Heart left ventricle (tissue), 16 donors: ENCODE results near the gene AQP2. TPM values are rescaled to one million over a fixed set of nuclear protein-coding genes. Genes with fewer than 3 reads are reported as not detected.

ENCODE experiments used
- ATAC-seq, 4 donors: fragments of 200-7000 bp; cut with Tn5 transposase; one replicate each; pipeline ENCODE4 v1.9.1; 2020 to 2022; ENCODE audit warnings: moderate library complexity in 4 of 4, mild to moderate bottlenecking in 3 of 4, moderate number of reproducible peaks in 1 of 4
- DNase-seq, 5 donors: peaks; one replicate each; pipeline ENCODE4 v3.0.0-alpha.2; 2020
- H3K27ac ChIP-seq, 12 donors: fragments of 200-600 bp; sonication (generic) in 4 of 12; one replicate each; pipeline versions ENCODE4 v1.5.0 to v1.8.0; 2016 to 2022; ENCODE audit warnings: mild to moderate bottlenecking in 2 of 12
- H3K27me3 ChIP-seq, 9 donors: fragments of 200-600 bp; sonication (generic) in 2 of 9; one replicate each; pipeline versions ENCODE4 v1.5.1 to v1.8.0; 2016 to 2022; ENCODE audit warnings: mild to moderate bottlenecking in 3 of 9
- H3K36me3 ChIP-seq, 9 donors: fragments of 200-600 bp; sonication (generic) in 2 of 9; one replicate each; pipeline versions ENCODE4 v1.5.0 to v1.8.0; 2018 to 2022; ENCODE audit warnings: mild to moderate bottlenecking in 2 of 9
- H3K4me1 ChIP-seq, 12 donors: fragments of 200-600 bp; sonication (generic) in 4 of 12; one replicate each; pipeline versions ENCODE4 v1.5.0 to v1.8.0; 2016 to 2022; ENCODE audit warnings: mild to moderate bottlenecking in 3 of 12
- H3K4me3 ChIP-seq, 12 donors: fragments of 200-600 bp; sonication (generic) in 4 of 12; one replicate each; pipeline versions ENCODE4 v1.5.0 to v1.8.0; 2017 to 2022; ENCODE audit warnings: mild to moderate bottlenecking in 9 of 12, moderate library complexity in 4 of 12
- H3K9me3 ChIP-seq, 12 donors: fragments of 200-600 bp; sonication (generic) in 4 of 12; one replicate each; pipeline versions ENCODE4 v1.5.0 to v1.8.0; 2016 to 2022; ENCODE audit warnings: mild to moderate bottlenecking in 1 of 12
- POLR2A ChIP-seq, 2 donors: fragments of 450-650 bp; IDR thresholded peaks; one replicate each; pipeline ENCODE4 v1.6.1; 2017; ENCODE audit warnings: antibody characterized with exemption in 2 of 2, mild to moderate bottlenecking in 2 of 2, moderate library complexity in 2 of 2
- WGBS, 4 donors: extraction: QIAGEN DNeasy Blood & Tissue Kit in 2 of 4; methylation state at CpG; one replicate each; pipeline versions ENCODE4 v1.1.5 to v1.1.7; 2013 to 2018; 5-methylcytosine and 5-hydroxymethylcytosine counted together
- intact Hi-C, 10 donors: fragments of 100-400 bp; cut with DNase I; formaldehyde crosslinking; loops; one replicate each; pipeline versions ENCODE4 v1.11.1 to v1.14.2; 2022
- polyA plus RNA-seq, 2 donors: library from polyadenylated mRNA; stranded (reverse); fragments of 200-250 nt; gene quantifications; one replicate each; pipeline ENCODE4 v1.2.3, GENCODE V29; 2013
- total RNA-seq, 9 donors: library from RNA; depleted of rRNA in 2 of 9; stranded (reverse); fragments of >200 nt in 2 of 9; fragmentation: NEBNext Ultra II Directional in 3 of 9; extraction: Animal tissue kit (Norgen Biotek cat#: 25700) in 3 of 9; gene quantifications; one replicate each; pipeline versions ENCODE4 v1.1.0 to v1.2.4, GENCODE V29; 2016 to 2023
- TF ChIP-seq, protein P1 (sequence below), 12 donors: fragments of 200-600 bp; sonication (generic) in 4 of 12; IDR thresholded peaks; one replicate each; pipeline versions ENCODE4 v1.5.0 to v1.8.0; 2018 to 2022; ENCODE audit warnings: antibody characterized with exemption in 12 of 12, mild to moderate bottlenecking in 5 of 12
- donor health status: ischemic (EF 13 %, LVEDD 7.1; RV severe dilation, severe dysfunction).
- donor health status: healthy with polysubstance abuse.
- donor health status: DM: no; HTN: yes; CAD: no.
- donor health status: DM: no; HTN: no; CAD: no.
- donor health status: ischemic (EF 25% LVEDD 6.9; RV normal size, moderate dysfunction).
- donor health status: ischemic (EF 25% LVEDD 5.7; RV mildly dilated, moderate dysfunction).
- donor health status: healthy.
- donor health status: DM: yes; HTN: yes; CAD: no.
- donor health status: ischemic (EF 35%, LVEDD 5.7; RV mildly dilated, moderate dysfunction).
- donor health status: nonischemic (EF 11% LVEDD 7.7; RV severe dilation, severe dysfunction).
- donor health status: DM: yes; HTN: yes; CAD: no.
- donor health status: PGD.
- donor health status: ischemic (EF 29% LVEDD 5.4; RV normal size, mild dysfunction).
- donor health status: nonischemic (EF 23%, LVEDD 6.1; RV moderate dilation, normal function).

The AQP2 gene
- total and polyA plus RNA-seq, 11 donors, result not detected

DNA sequence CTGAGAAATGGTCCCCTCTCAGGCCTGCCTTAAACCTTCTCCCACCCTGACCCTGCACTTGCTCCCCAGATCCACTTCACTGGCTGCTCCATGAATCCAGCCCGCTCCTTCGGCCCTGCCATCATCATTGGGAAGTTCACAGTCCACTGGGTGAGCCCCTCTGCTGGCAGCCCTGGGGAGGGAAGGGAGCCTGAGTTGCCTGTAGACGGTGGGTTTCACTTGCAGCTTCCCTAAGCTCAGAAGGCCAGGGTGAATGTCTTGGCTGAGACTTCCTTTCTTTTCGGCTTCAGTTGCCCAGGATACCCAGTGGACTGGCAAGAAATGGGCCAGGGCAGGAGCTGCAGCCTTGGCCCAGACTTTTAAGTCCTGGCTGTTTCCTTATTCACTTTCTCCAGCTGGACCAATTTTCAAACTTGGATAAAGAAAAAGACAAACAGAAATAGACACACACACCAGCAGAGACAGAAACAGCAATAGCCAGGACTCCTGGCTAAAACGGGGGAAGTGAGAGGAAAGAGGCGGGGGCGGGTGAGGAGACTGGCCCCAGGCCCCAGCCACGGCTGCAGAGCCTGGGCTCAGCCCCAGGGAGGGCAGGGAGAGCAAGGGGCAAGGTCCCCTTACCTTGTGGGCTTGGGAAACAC lies 24.3 kb downstream of the AQP2 start:
- Histone ChIP-seq H3K4me3 (no peak overlapping the region), H3K27ac (peak overlapping the region in 1 of 12 donors; percentile 75), H3K36me3 (no peaks in the 10 kb centered on the region), H3K9me3 (no peaks in the 10 kb centered on the region), H3K4me1 (peaks cover 0 to 23% (median 7%) of the 10 kb centered on the region in 12 donors), H3K27me3 (peaks cover 0 to 20% (median 0%) of the 10 kb centered on the region in 9 donors)
- TF ChIP-seq, protein P1, sequence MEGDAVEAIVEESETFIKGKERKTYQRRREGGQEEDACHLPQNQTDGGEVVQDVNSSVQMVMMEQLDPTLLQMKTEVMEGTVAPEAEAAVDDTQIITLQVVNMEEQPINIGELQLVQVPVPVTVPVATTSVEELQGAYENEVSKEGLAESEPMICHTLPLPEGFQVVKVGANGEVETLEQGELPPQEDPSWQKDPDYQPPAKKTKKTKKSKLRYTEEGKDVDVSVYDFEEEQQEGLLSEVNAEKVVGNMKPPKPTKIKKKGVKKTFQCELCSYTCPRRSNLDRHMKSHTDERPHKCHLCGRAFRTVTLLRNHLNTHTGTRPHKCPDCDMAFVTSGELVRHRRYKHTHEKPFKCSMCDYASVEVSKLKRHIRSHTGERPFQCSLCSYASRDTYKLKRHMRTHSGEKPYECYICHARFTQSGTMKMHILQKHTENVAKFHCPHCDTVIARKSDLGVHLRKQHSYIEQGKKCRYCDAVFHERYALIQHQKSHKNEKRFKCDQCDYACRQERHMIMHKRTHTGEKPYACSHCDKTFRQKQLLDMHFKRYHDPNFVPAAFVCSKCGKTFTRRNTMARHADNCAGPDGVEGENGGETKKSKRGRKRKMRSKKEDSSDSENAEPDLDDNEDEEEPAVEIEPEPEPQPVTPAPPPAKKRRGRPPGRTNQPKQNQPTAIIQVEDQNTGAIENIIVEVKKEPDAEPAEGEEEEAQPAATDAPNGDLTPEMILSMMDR (IDR thresholded peaks at IDR 0.05), result no peak
- TF ChIP-seq POLR2A (IDR thresholded peaks at IDR 0.05), result no peak
- DNase-seq (no peak), ATAC-seq (peak in 3 of 4 donors; percentile 4 to 33 (median 18))
- intact Hi-C loops, result loop anchor here in 2 of 10 donors (2.0 to 5.0 kb wide), 2 partner anchors 82 to 83 kb away; partner anchors contain the start of gene ASIC1 (in 2 of the 2)
- WGBS, 4 donors, result 55 to 71% (median 57%) methylated on average over 8 of the region's 8 CpGs

DNA sequence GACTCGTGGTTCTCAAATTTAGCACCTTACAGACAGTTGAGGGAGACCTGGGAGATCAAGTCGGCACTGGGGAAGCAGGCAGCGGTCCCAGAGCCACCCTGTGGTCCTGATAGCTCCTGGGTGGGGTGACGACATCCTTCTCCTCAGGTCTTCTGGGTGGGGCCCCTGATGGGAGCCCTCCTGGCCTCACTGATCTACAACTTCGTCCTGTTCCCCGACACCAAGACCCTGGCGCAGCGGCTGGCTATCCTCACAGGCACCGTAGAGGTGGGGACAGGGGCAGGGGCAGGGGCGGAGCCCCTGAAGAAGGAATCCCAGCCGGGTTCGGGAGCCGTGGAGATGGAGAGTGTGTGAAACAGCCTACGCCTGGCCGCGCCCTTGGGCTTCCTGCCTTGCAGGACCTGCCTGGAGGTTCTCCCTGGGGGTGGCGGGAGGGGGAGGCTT lies 24.8 kb downstream of the AQP2 start:
- Histone ChIP-seq H3K4me3 (no peak overlapping the region), H3K27ac (peak overlapping the region in 1 of 12 donors; percentile 75), H3K9me3 (no peaks in the 10 kb centered on the region), H3K4me1 (peaks cover 0 to 23% (median 7%) of the 10 kb centered on the region in 12 donors), H3K27me3 (peaks cover 0 to 15% (median 0%) of the 10 kb centered on the region in 9 donors), H3K36me3 (no peaks in the 10 kb centered on the region)
- no peak for DNase-seq
- no peak for ATAC-seq
- intact Hi-C loops, result loop anchor here in 1 of 10 donors (2.0 kb wide), 1 partner anchor 81 kb away; the partner anchor contains the start of gene ASIC1
- TF ChIP-seq, protein P1 (IDR thresholded peaks at IDR 0.05), result no peak
- no peak for TF ChIP-seq POLR2A (IDR thresholded peaks at IDR 0.05)
- WGBS, 4 donors, result 44 to 58% (median 51%) methylated on average over 9 to 17 of the region's 17 CpGs

DNA sequence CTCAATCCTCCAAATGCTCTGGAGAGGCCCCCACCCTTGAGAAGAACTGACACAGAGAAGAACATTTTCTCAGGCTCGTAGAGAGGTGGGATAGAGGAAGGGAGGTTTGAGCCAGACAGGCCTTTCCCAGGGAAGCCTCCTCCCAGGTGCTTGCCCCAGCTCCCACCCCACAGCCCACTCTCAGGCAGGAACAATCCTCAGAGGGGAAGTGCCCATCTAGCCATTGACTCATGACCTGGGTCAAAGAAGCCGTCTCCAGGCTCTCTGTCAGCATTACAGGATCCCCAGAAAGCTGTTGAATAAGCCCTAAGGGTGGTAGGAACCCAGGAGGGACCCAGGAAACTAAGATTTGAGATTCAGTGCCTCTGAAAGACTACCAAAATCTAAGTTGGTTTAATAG lies 26.0 kb downstream of the AQP2 start:
- intact Hi-C loops, result no loop called here
- 81 to 91% (median 90%) methylated on average over 2 of the region's 2 CpGs for WGBS, 4 donors
- no peak for TF ChIP-seq POLR2A (IDR thresholded peaks at IDR 0.05)
- TF ChIP-seq, protein P1 (IDR thresholded peaks at IDR 0.05), result no peak
- DNase-seq (no peak), ATAC-seq (no peak)
- Histone ChIP-seq H3K4me1 (peaks cover 0 to 23% (median 7%) of the 10 kb centered on the region in 12 donors), H3K36me3 (no peaks in the 10 kb centered on the region), H3K4me3 (no peak overlapping the region), H3K27me3 (peaks cover 0 to 15% (median 0%) of the 10 kb centered on the region in 9 donors), H3K27ac (no peak overlapping the region), H3K9me3 (no peaks in the 10 kb centered on the region)

DNA sequence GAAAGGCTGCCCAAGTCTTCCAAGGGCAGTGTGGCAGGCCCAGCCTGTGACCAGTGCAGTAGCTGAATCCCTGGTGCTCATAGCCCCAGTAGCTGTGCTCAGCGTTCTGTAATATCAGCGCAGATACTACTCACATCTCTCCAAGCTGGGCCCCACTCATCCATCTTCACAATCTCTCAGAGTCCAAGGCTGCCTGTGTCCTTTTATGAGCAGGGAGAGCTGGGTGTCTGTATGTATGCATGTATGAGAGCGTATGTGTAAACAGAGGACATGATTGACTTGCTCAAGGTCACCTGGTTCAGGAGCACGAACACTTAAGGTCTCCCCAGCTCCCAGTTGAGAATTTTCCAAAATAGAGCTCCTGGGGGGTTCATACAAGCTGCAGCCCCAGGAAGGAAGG lies 27.6 kb downstream of the AQP2 start:
- Histone ChIP-seq H3K4me3 (no peak overlapping the region), H3K9me3 (no peaks in the 10 kb centered on the region), H3K4me1 (peaks cover 0 to 37% (median 7%) of the 10 kb centered on the region in 12 donors), H3K36me3 (no peaks in the 10 kb centered on the region), H3K27ac (no peak overlapping the region), H3K27me3 (peaks cover 0 to 15% (median 0%) of the 10 kb centered on the region in 9 donors)
- no peak for ATAC-seq
- no peak for DNase-seq
- TF ChIP-seq, protein P1 (IDR thresholded peaks at IDR 0.05), result no peak
- TF ChIP-seq POLR2A (IDR thresholded peaks at IDR 0.05), result no peak
- intact Hi-C loops, result no loop called here
- 68 to 90% (median 81%) methylated on average over 4 of the region's 4 CpGs for WGBS, 4 donors
